ENCODE data around the gene SLC6A11.

SLC6A11 gene

GRCh38 chr3:10910367-10910766 lies 94.3 kb downstream of the SLC6A11 start:
- H2BK120ac ChIP-seq (ENCODE audit: low read depth, low read length), result no peak overlapping the region
- H3K27ac ChIP-seq (ENCODE audit: low read length, poor library complexity, severe bottlenecking), result no peak overlapping the region
- no peak overlapping the region for H3K18ac ChIP-seq (ENCODE audit: low read depth in 1 of 2, low read length in 2 of 2)
- DNase-seq, result no peak
- H3K23ac ChIP-seq (ENCODE audit: low read length in 2 of 2), result no peak overlapping the region
- H3K4me2 ChIP-seq (ENCODE audit: low read length, poor library complexity, severe bottlenecking), result no peak overlapping the region
- H3K36me3 ChIP-seq (ENCODE audit: control insufficient read depth in 1 of 2, insufficient read depth in 2 of 2, low read depth in 1 of 2, low read length in 2 of 2), result no peaks in the 10 kb centered on the region
- peaks cover 0 to 42% of the 10 kb centered on the region in 2 experiments for H3K27me3 ChIP-seq (ENCODE audit: control insufficient read depth in 1 of 2, insufficient read depth in 1 of 2, low read length in 2 of 2)
- no peak overlapping the region for H3K9ac ChIP-seq (ENCODE audit: low read length)
- H3K4me3 ChIP-seq (ENCODE audit: insufficient read depth in 1 of 2, low read depth in 1 of 2, low read length in 2 of 2), result no peak overlapping the region
- WGBS, result 54% methylated on average over 3 of the region's 3 CpGs
- H4K8ac ChIP-seq (ENCODE audit: low read length), result no peak overlapping the region
- H3K4ac ChIP-seq (ENCODE audit: low read depth in 1 of 2, low read length in 2 of 2), result no peak overlapping the region
- H2BK15ac ChIP-seq (ENCODE audit: low read depth, poor library complexity, severe bottlenecking), result no peak overlapping the region
- no peak overlapping the region for H2AK5ac ChIP-seq (ENCODE audit: low read length, severe bottlenecking)
- H2BK12ac ChIP-seq (ENCODE audit: low read length in 2 of 2), result no peak overlapping the region
- H2AFZ ChIP-seq (ENCODE audit: low read depth, low read length), result no peak overlapping the region
- no peak overlapping the region for H4K91ac ChIP-seq (ENCODE audit: low read length)
- no peak overlapping the region for H2BK5ac ChIP-seq (ENCODE audit: low read depth, low read length, poor library complexity, severe bottlenecking)
- peaks cover 33% of the 10 kb centered on the region for H3K9me3 ChIP-seq (ENCODE audit: control insufficient read depth, low read length)
- no peak overlapping the region for H3K14ac ChIP-seq (ENCODE audit: low read length in 2 of 2)
- H3K4me1 ChIP-seq (ENCODE audit: control insufficient read depth, insufficient read depth, low read depth, low read length), result peaks cover 2% of the 10 kb centered on the region
- H3K79me1 ChIP-seq (replicated peaks; ENCODE audit: low read length, poor library complexity, severe bottlenecking), result no peaks in the 10 kb centered on the region

GRCh38 chr3:10911350-10912002 lies 95.4 kb downstream of the SLC6A11 start:
- WGBS, result 86% methylated on average over 1 of the region's 2 CpGs
- no peak overlapping the region for H2BK12ac ChIP-seq (ENCODE audit: low read length in 2 of 2)
- H4K8ac ChIP-seq (ENCODE audit: low read length), result no peak overlapping the region

DNA sequence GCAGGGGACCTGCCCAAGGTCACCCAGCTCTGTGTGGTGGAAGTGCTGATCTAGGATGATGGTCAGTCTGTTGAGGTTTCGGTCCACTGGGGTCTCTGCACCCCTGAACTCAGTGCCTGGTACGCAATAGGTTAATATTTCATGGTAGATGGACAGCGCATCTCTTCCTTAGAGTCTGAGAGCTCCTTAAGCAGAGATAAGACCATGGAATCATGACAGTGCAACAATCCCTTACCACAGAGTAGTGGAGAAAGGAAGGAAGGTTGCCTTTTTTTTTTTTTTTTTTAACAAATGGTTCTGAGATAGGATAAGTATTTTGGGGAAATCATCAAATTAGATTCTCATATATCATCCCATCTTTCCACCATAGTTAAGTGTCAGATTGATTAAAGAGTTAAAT lies 96.8 kb downstream of the SLC6A11 start:
- peaks cover 0 to 66% of the 10 kb centered on the region in 2 experiments for H3K27me3 ChIP-seq (ENCODE audit: control insufficient read depth in 1 of 2, insufficient read depth in 1 of 2, low read length in 2 of 2)
- H3K9me3 ChIP-seq (ENCODE audit: control insufficient read depth, low read length), result peaks cover 9% of the 10 kb centered on the region
- no peak overlapping the region for H3K9ac ChIP-seq (ENCODE audit: low read length)
- H2AFZ ChIP-seq (ENCODE audit: low read depth, low read length), result no peak overlapping the region
- WGBS, result 60% methylated on average over 3 of the region's 3 CpGs
- H3K14ac ChIP-seq (ENCODE audit: low read length in 2 of 2), result no peak overlapping the region
- no peak overlapping the region for H3K23ac ChIP-seq (ENCODE audit: low read length in 2 of 2)
- H3K4me3 ChIP-seq (ENCODE audit: insufficient read depth in 1 of 2, low read depth in 1 of 2, low read length in 2 of 2), result no peak overlapping the region
- no peak overlapping the region for H2AK5ac ChIP-seq (ENCODE audit: low read length, severe bottlenecking)
- peaks cover 2% of the 10 kb centered on the region for H3K4me1 ChIP-seq (ENCODE audit: control insufficient read depth, insufficient read depth, low read depth, low read length)
- no peak overlapping the region for H3K27ac ChIP-seq (ENCODE audit: low read length, poor library complexity, severe bottlenecking)
- DNase-seq, result no peak
- H4K91ac ChIP-seq (ENCODE audit: low read length), result no peak overlapping the region
- no peak overlapping the region for H3K4ac ChIP-seq (ENCODE audit: low read depth in 1 of 2, low read length in 2 of 2)
- H4K8ac ChIP-seq (ENCODE audit: low read length), result no peak overlapping the region
- H2BK5ac ChIP-seq (ENCODE audit: low read depth, low read length, poor library complexity, severe bottlenecking), result no peak overlapping the region
- H2BK15ac ChIP-seq (ENCODE audit: low read depth, poor library complexity, severe bottlenecking), result no peak overlapping the region
- H3K18ac ChIP-seq (ENCODE audit: low read depth in 1 of 2, low read length in 2 of 2), result no peak overlapping the region
- no peaks in the 10 kb centered on the region for H3K36me3 ChIP-seq (ENCODE audit: control insufficient read depth in 1 of 2, insufficient read depth in 2 of 2, low read depth in 1 of 2, low read length in 2 of 2)
- no peak overlapping the region for H2BK12ac ChIP-seq (ENCODE audit: low read length in 2 of 2)
- no peaks in the 10 kb centered on the region for H3K79me1 ChIP-seq (replicated peaks; ENCODE audit: low read length, poor library complexity, severe bottlenecking)
- H3K4me2 ChIP-seq (ENCODE audit: low read length, poor library complexity, severe bottlenecking), result no peak overlapping the region
- H2BK120ac ChIP-seq (ENCODE audit: low read depth, low read length), result no peak overlapping the region

More at GRCh38 chr3:10911350-10912002, 95.4 kb downstream of the SLC6A11 start:
- H3K27ac ChIP-seq (ENCODE audit: low read length, poor library complexity, severe bottlenecking), result no peak overlapping the region
- no peak overlapping the region for H3K4me2 ChIP-seq (ENCODE audit: low read length, poor library complexity, severe bottlenecking)
- H3K14ac ChIP-seq (ENCODE audit: low read length in 2 of 2), result no peak overlapping the region
- peaks cover 22% of the 10 kb centered on the region for H3K9me3 ChIP-seq (ENCODE audit: control insufficient read depth, low read length)
- H2BK120ac ChIP-seq (ENCODE audit: low read depth, low read length), result no peak overlapping the region
- H2AFZ ChIP-seq (ENCODE audit: low read depth, low read length), result no peak overlapping the region
- peaks cover 2% of the 10 kb centered on the region for H3K4me1 ChIP-seq (ENCODE audit: control insufficient read depth, insufficient read depth, low read depth, low read length)
- no peak overlapping the region for H3K4me3 ChIP-seq (ENCODE audit: insufficient read depth in 1 of 2, low read depth in 1 of 2, low read length in 2 of 2)
- H2BK5ac ChIP-seq (ENCODE audit: low read depth, low read length, poor library complexity, severe bottlenecking), result no peak overlapping the region
- DNase-seq, result no peak
- H3K27me3 ChIP-seq (ENCODE audit: control insufficient read depth in 1 of 2, insufficient read depth in 1 of 2, low read length in 2 of 2), result peaks cover 0 to 53% of the 10 kb centered on the region in 2 experiments
- H3K18ac ChIP-seq (ENCODE audit: low read depth in 1 of 2, low read length in 2 of 2), result no peak overlapping the region
- no peaks in the 10 kb centered on the region for H3K79me1 ChIP-seq (replicated peaks; ENCODE audit: low read length, poor library complexity, severe bottlenecking)
- H2BK15ac ChIP-seq (ENCODE audit: low read depth, poor library complexity, severe bottlenecking), result no peak overlapping the region
- H4K91ac ChIP-seq (ENCODE audit: low read length), result no peak overlapping the region
- H3K4ac ChIP-seq (ENCODE audit: low read depth in 1 of 2, low read length in 2 of 2), result no peak overlapping the region
- H3K36me3 ChIP-seq (ENCODE audit: control insufficient read depth in 1 of 2, insufficient read depth in 2 of 2, low read depth in 1 of 2, low read length in 2 of 2), result no peaks in the 10 kb centered on the region
- H3K23ac ChIP-seq (ENCODE audit: low read length in 2 of 2), result no peak overlapping the region
- H3K9ac ChIP-seq (ENCODE audit: low read length), result no peak overlapping the region
- H2AK5ac ChIP-seq (ENCODE audit: low read length, severe bottlenecking), result no peak overlapping the region

- H3K4ac ChIP-seq (ENCODE audit: low read depth in 1 of 2, low read length in 2 of 2), result no peak overlapping the region
- no peak overlapping the region for H2BK120ac ChIP-seq (ENCODE audit: low read depth, low read length)
- H4K8ac ChIP-seq (ENCODE audit: low read length), result no peak overlapping the region
- DNase-seq, result no peak
- no peak overlapping the region for H2AFZ ChIP-seq (ENCODE audit: low read depth, low read length)
- no peaks in the 10 kb centered on the region for H3K9me3 ChIP-seq (ENCODE audit: control insufficient read depth, low read length)
- peaks cover 0 to 87% of the 10 kb centered on the region in 2 experiments for H3K27me3 ChIP-seq (ENCODE audit: control insufficient read depth in 1 of 2, insufficient read depth in 1 of 2, low read length in 2 of 2)
- no peak overlapping the region for H3K4me2 ChIP-seq (ENCODE audit: low read length, poor library complexity, severe bottlenecking)
- H3K27ac ChIP-seq (ENCODE audit: low read length, poor library complexity, severe bottlenecking), result no peak overlapping the region
- H3K4me1 ChIP-seq (ENCODE audit: control insufficient read depth, insufficient read depth, low read depth, low read length), result peaks cover 2% of the 10 kb centered on the region
- no peak overlapping the region for H3K9ac ChIP-seq (ENCODE audit: low read length)
- no peak overlapping the region for H3K18ac ChIP-seq (ENCODE audit: low read depth in 1 of 2, low read length in 2 of 2)
- no peak overlapping the region for H2BK5ac ChIP-seq (ENCODE audit: low read depth, low read length, poor library complexity, severe bottlenecking)
- no peak overlapping the region for H3K14ac ChIP-seq (ENCODE audit: low read length in 2 of 2)
- H2AK5ac ChIP-seq (ENCODE audit: low read length, severe bottlenecking), result no peak overlapping the region
- no peak overlapping the region for H4K91ac ChIP-seq (ENCODE audit: low read length)
- no peaks in the 10 kb centered on the region for H3K79me1 ChIP-seq (replicated peaks; ENCODE audit: low read length, poor library complexity, severe bottlenecking)
- no peak overlapping the region for H2BK12ac ChIP-seq (ENCODE audit: low read length in 2 of 2)
- H3K23ac ChIP-seq (ENCODE audit: low read length in 2 of 2), result no peak overlapping the region
- no peak overlapping the region for H3K4me3 ChIP-seq (ENCODE audit: insufficient read depth in 1 of 2, low read depth in 1 of 2, low read length in 2 of 2)
- 82% methylated on average over 5 of the region's 5 CpGs for WGBS
- no peaks in the 10 kb centered on the region for H3K36me3 ChIP-seq (ENCODE audit: control insufficient read depth in 1 of 2, insufficient read depth in 2 of 2, low read depth in 1 of 2, low read length in 2 of 2)
- no peak overlapping the region for H2BK15ac ChIP-seq (ENCODE audit: low read depth, poor library complexity, severe bottlenecking)
These were observed 99.3 kb downstream of the SLC6A11 start for GRCh38 chr3:10915376-10915775.
